ENCODE results near the gene BLNK. TPM values are rescaled to one million over a fixed set of nuclear protein-coding genes. Genes with fewer than 3 reads are reported as not detected.
A peak's percentile ranks its signal among the peaks of the same experiment; 100 is the strongest.

The BLNK gene
- total RNA-seq, 1 donor from 2014 or later, result not detected

GRCh38 chr10:96259150-96259549 is 12.2 kb downstream of the BLNK start:
- Mint-ChIP-seq H3K4me1 (ENCODE audit: unreplicated experiment) (no peaks in the 10 kb centered on the region), H3K4me3 (ENCODE audit: unreplicated experiment) (no peak overlapping the region), H3K27me3 (ENCODE audit: unreplicated experiment) (peaks cover 7% of the 10 kb centered on the region), H3K36me3 (ENCODE audit: unreplicated experiment) (no peaks in the 10 kb centered on the region), H3K27ac (ENCODE audit: unreplicated experiment) (no peak overlapping the region), H3K9me3 (ENCODE audit: unreplicated experiment) (no peaks in the 10 kb centered on the region)
- peak; percentile 57 for DNase-seq (ENCODE audit: extremely low spot score, unreplicated experiment)
- TF ChIP-seq CTCF (IDR thresholded peaks at IDR 0.05), result no peak

- TF ChIP-seq CTCF (IDR thresholded peaks at IDR 0.05), result no peak
- Mint-ChIP-seq H3K27ac (ENCODE audit: unreplicated experiment) (no peak overlapping the region), H3K36me3 (ENCODE audit: unreplicated experiment) (no peaks in the 10 kb centered on the region)
Observed at GRCh38 chr10:96257944-96258343, 13.4 kb downstream of the BLNK start.

GRCh38 chr10:96255549-96256333 is 15.6 kb downstream of the BLNK start:
- no peak overlapping the region for H3K4me3 Mint-ChIP-seq (ENCODE audit: unreplicated experiment)
- H3K27me3 Mint-ChIP-seq (ENCODE audit: unreplicated experiment), result peaks cover 11% of the 10 kb centered on the region
- H3K4me1 Mint-ChIP-seq (ENCODE audit: unreplicated experiment), result no peaks in the 10 kb centered on the region
- no peaks in the 10 kb centered on the region for H3K36me3 Mint-ChIP-seq (ENCODE audit: unreplicated experiment)
- no peak for DNase-seq (ENCODE audit: extremely low spot score, unreplicated experiment)
- no peaks in the 10 kb centered on the region for H3K9me3 Mint-ChIP-seq (ENCODE audit: unreplicated experiment)
- H3K27ac Mint-ChIP-seq (ENCODE audit: unreplicated experiment), result no peak overlapping the region
- TF ChIP-seq CTCF (IDR thresholded peaks at IDR 0.05), result no peak

More at GRCh38 chr10:96257944-96258343, 13.4 kb downstream of the BLNK start:
- H3K27me3 Mint-ChIP-seq (ENCODE audit: unreplicated experiment), result peaks cover 7% of the 10 kb centered on the region
- H3K4me1 Mint-ChIP-seq (ENCODE audit: unreplicated experiment), result no peaks in the 10 kb centered on the region
- no peaks in the 10 kb centered on the region for H3K9me3 Mint-ChIP-seq (ENCODE audit: unreplicated experiment)
- peak; percentile 51 for DNase-seq (ENCODE audit: extremely low spot score, unreplicated experiment)
- no peak overlapping the region for H3K4me3 Mint-ChIP-seq (ENCODE audit: unreplicated experiment)

- H3K27me3 Mint-ChIP-seq (ENCODE audit: unreplicated experiment), result peaks cover 6% of the 10 kb centered on the region
- TF ChIP-seq CTCF (IDR thresholded peaks at IDR 0.05), result no peak
- H3K4me3 Mint-ChIP-seq (ENCODE audit: unreplicated experiment), result no peak overlapping the region
- H3K9me3 Mint-ChIP-seq (ENCODE audit: unreplicated experiment), result no peaks in the 10 kb centered on the region
- H3K36me3 Mint-ChIP-seq (ENCODE audit: unreplicated experiment), result no peaks in the 10 kb centered on the region
- DNase-seq (ENCODE audit: extremely low spot score, unreplicated experiment), result no peak
- H3K27ac Mint-ChIP-seq (ENCODE audit: unreplicated experiment), result no peak overlapping the region
- H3K4me1 Mint-ChIP-seq (ENCODE audit: unreplicated experiment), result no peaks in the 10 kb centered on the region
Observed at GRCh38 chr10:96254976-96255375, 16.4 kb downstream of the BLNK start.

- TF ChIP-seq CTCF (IDR thresholded peaks at IDR 0.05), result no peak
- no peaks in the 10 kb centered on the region for H3K9me3 Mint-ChIP-seq (ENCODE audit: unreplicated experiment)
- H3K4me1 Mint-ChIP-seq (ENCODE audit: unreplicated experiment), result no peaks in the 10 kb centered on the region
- H3K4me3 Mint-ChIP-seq (ENCODE audit: unreplicated experiment), result no peak overlapping the region
- H3K27ac Mint-ChIP-seq (ENCODE audit: unreplicated experiment), result no peak overlapping the region
- no peak for DNase-seq (ENCODE audit: extremely low spot score, unreplicated experiment)
- H3K36me3 Mint-ChIP-seq (ENCODE audit: unreplicated experiment), result no peaks in the 10 kb centered on the region
- H3K27me3 Mint-ChIP-seq (ENCODE audit: unreplicated experiment), result peaks cover 9% of the 10 kb centered on the region
Observed at GRCh38 chr10:96252730-96253129, 18.6 kb downstream of the BLNK start.

All from osteocyte (in vitro differentiated cells).